GM12878 (cell line): ENCODE results near the gene SLC2A4. TPM values are rescaled to one million over a fixed set of nuclear protein-coding genes. Genes with fewer than 3 reads are reported as not detected.
A peak's percentile ranks its signal among the peaks of the same experiment; 100 is the strongest.

Experiments used
- ATF7 ChIP-seq: fragments of 450-650 bp; IDR thresholded peaks from 2 replicates; pipeline ENCODE4 v1.6.1; 2016; ENCODE audit warnings: low read depth, mild to moderate bottlenecking
- CHD1 ChIP-seq: IDR thresholded peaks from 2 replicates; pipeline ENCODE4 v1.6.1; 2012; ENCODE audit warnings: low read depth, low read length, improper control_type of control experiment
- CHD4 ChIP-seq: fragments of 200-600 bp; sonication (generic); IDR thresholded peaks from 2 replicates; pipeline ENCODE4 v1.6.1; 2016; ENCODE audit warnings: mild to moderate bottlenecking
- EED ChIP-seq: sonication (generic); IDR thresholded peaks from 2 replicates; pipeline ENCODE4 v1.6.1; 2016; ENCODE audit warnings: antibody characterized with exemption, low read depth
- FOXM1 ChIP-seq: IDR thresholded peaks from 2 replicates; pipeline ENCODE4 v1.6.1; 2012; ENCODE audit warnings: low read depth, mild to moderate bottlenecking, inconsistent platforms, low read length, moderate library complexity
- GABPA ChIP-seq: IDR thresholded peaks from 2 replicates; pipeline ENCODE4 v1.6.1; 2014; ENCODE audit warnings: antibody characterized with exemption, low read depth, mild to moderate bottlenecking, inconsistent platforms
- HDAC2 ChIP-seq: fragments of 200-600 bp; sonication (generic); IDR thresholded peaks from 2 replicates; pipeline ENCODE4 v1.6.1; 2017
- IKZF2 ChIP-seq, 2 experiments: fragments of 450-650 bp; IDR thresholded peaks; 2 replicates each; pipeline ENCODE4 v1.6.1; 2017; ENCODE audit warnings: mild to moderate bottlenecking in 2 of 2, moderate library complexity in 2 of 2
- JUNB ChIP-seq: IDR thresholded peaks from 2 replicates; pipeline ENCODE4 v1.6.1; 2016; ENCODE audit warnings: antibody characterized with exemption, mild to moderate bottlenecking
- KDM1A ChIP-seq: fragments of 200-600 bp; sonication (generic); IDR thresholded peaks from 2 replicates; pipeline ENCODE4 v1.6.1; 2016; ENCODE audit warnings: borderline replicate concordance
- MTA3 ChIP-seq: IDR thresholded peaks from 2 replicates; pipeline ENCODE4 v1.6.1; 2012; ENCODE audit warnings: low read length, inconsistent platforms, borderline replicate concordance
- NR2F1 ChIP-seq: fragments of 450-650 bp; conservative IDR thresholded peaks from 2 replicates; pipeline ENCODE4 v1.6.1; 2017; ENCODE audit warnings: mild to moderate bottlenecking
- RAD21 ChIP-seq: IDR thresholded peaks from 2 replicates; pipeline ENCODE4 v1.6.1; 2011; ENCODE audit warnings: mild to moderate bottlenecking, low read depth, low read length, moderate library complexity; ENCODE audit not compliant: insufficient read depth
- RB1 ChIP-seq: fragments of 450-650 bp; formaldehyde crosslinking; IDR thresholded peaks from 2 replicates; pipeline ENCODE4 v1.6.1; 2017; ENCODE audit warnings: mild to moderate bottlenecking, borderline replicate concordance
- SMC3 ChIP-seq: IDR thresholded peaks from 2 replicates; pipeline ENCODE4 v1.6.1; 2011; ENCODE audit warnings: low read length, improper control_type of control experiment, borderline replicate concordance
- TAF1 ChIP-seq: IDR thresholded peaks from 2 replicates; pipeline ENCODE4 v1.6.1; 2011; ENCODE audit warnings: mild to moderate bottlenecking, low read depth, low read length, borderline replicate concordance
- TARDBP ChIP-seq: IDR thresholded peaks from 2 replicates; pipeline ENCODE4 v1.6.1; 2016; ENCODE audit warnings: borderline replicate concordance
- TCF3 ChIP-seq: IDR thresholded peaks from 2 replicates; pipeline ENCODE4 v1.6.1; 2012; ENCODE audit warnings: low read depth, mild to moderate bottlenecking, low read length, borderline replicate concordance; ENCODE audit not compliant: insufficient read depth
- ZNF207 ChIP-seq: fragments of 450-650 bp; IDR thresholded peaks from 2 replicates; pipeline ENCODE4 v1.6.1; 2014; ENCODE audit warnings: antibody characterized with exemption, mild to moderate bottlenecking, borderline replicate concordance
- polyA plus RNA-seq, 11 experiments: library from polyadenylated mRNA; depleted of rRNA in 4 of 11; unstranded in 6 of 11; stranded (reverse) in 5 of 11; fragments of >200 nt; fragmentation: Nextera tagmentation in 4 of 11; fragmentation: Illumina TruSeq in 1 of 11; extraction: Ambion mirVana in 4 of 11; extraction: Trizol in 1 of 11; gene quantifications; 1 replicate in 1 of 11; 2 replicates in 10 of 11; pipeline versions ENCODE4 v1.2.1 to v1.2.3, GENCODE V29; 2011 to 2016; ENCODE audit warnings: inconsistent platforms in 2 of 11, missing spikeins in 2 of 11, low read depth in 1 of 11
- total RNA-seq, 4 experiments: library from RNA; depleted of rRNA in 3 of 4; stranded (reverse); fragments of >200 nt in 3 of 4; fragmentation: Illumina TruSeq in 1 of 4; extraction: Trizol in 1 of 4; gene quantifications; 2 replicates each; pipeline versions ENCODE4 v1.2.1 to v1.2.3, GENCODE V29; 2013 to 2021
- TF ChIP-seq, protein P1 (sequence below): fragments of 450-650 bp; conservative IDR thresholded peaks from 2 replicates; pipeline ENCODE4 v1.6.1; 2017; ENCODE audit warnings: mild to moderate bottlenecking, moderate library complexity
- TF ChIP-seq, protein P2 (sequence below): fragments of 150-350 bp; IDR thresholded peaks from 2 replicates; pipeline ENCODE4 v1.6.1; 2016; ENCODE audit warnings: low read depth, low read length
- TF ChIP-seq, protein P3 (sequence below): fragments of 450-650 bp; IDR thresholded peaks from 2 replicates; pipeline ENCODE4 v1.6.1; 2017; ENCODE audit warnings: low read depth, mild to moderate bottlenecking, moderate library complexity
- TF ChIP-seq, protein P4 (sequence below): IDR thresholded peaks from 2 replicates; pipeline ENCODE4 v1.6.1; 2012; ENCODE audit warnings: low read length, inconsistent platforms

The SLC2A4 gene
- total and polyA plus RNA-seq, 10 of the 15 experiments (the other 5 are each of a cell fraction or from before 2014, with no cell fraction given) = 0.03 to 0.23 (median 0.04) TPM; not detected in 4

DNA sequence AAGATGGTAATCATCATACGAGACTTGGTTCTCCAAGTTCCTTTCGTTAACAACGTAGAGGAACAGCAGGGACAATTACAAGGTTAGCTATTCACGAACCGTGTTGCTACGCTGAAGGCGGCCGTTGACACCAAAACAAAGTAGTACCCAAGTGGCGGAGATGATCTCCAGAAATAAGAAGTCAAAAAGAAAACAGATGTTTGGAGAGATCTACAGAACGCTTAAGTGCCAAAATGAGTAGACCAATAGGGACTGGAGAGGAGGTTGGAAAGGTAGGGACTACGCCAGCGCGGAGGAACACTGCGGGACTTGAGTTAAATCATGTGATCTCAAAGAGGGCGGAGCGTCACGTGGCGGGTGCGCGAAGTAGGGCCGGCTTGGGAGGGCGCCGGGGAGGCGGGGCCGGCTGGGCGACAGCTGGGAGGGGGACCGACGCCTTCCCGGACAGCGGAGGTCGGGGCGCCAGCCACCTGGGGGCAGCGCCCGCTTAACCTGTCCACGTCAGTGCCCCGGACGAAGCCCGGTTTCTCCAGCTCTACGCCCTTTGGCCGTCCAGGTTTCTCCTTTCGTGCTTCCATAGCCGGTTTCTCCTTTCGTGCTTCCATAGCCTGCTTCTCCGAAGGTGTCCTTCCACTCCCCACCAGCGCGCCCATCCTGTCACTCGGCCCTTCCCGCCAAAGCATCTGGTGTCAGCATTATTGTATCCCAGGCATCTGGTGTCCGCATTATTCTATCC is 38.6 kb upstream of the SLC2A4 start (continued):
- TF ChIP-seq, protein P1, sequence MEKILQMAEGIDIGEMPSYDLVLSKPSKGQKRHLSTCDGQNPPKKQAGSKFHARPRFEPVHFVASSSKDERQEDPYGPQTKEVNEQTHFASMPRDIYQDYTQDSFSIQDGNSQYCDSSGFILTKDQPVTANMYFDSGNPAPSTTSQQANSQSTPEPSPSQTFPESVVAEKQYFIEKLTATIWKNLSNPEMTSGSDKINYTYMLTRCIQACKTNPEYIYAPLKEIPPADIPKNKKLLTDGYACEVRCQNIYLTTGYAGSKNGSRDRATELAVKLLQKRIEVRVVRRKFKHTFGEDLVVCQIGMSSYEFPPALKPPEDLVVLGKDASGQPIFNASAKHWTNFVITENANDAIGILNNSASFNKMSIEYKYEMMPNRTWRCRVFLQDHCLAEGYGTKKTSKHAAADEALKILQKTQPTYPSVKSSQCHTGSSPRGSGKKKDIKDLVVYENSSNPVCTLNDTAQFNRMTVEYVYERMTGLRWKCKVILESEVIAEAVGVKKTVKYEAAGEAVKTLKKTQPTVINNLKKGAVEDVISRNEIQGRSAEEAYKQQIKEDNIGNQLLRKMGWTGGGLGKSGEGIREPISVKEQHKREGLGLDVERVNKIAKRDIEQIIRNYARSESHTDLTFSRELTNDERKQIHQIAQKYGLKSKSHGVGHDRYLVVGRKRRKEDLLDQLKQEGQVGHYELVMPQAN = peak; percentile 98
- TF ChIP-seq ZNF207 (0 out of 2 replicates have a peak, but pooled peaks have one; percentile 72), EED (no peak), RB1 (peak; percentile 93; the same call in 1 of the 2 replicates), SMC3 (no peak), CHD4 (no peak), CHD1 (no peak), KDM1A (no peak), MTA3 (peak; percentile 82; the same call in 1 of the 2 replicates), HDAC2 (no peak), NR2F1 (peak; percentile 47; the same call in 1 of the 2 replicates), FOXM1 (peak; percentile 77; the same call in 1 of the 2 replicates), TCF3 (peak; percentile 75), TARDBP (peak; percentile 98), ATF7 (peak; percentile 87), JUNB (no peak), IKZF2 (IDR thresholded peaks at IDR 0.05) (peak; percentile 45 to 57; a peak in 3 of 4 replicates), GABPA (peak; percentile 32; the same call in 1 of the 2 replicates), TAF1 (no peak), RAD21 (no peak)
- TF ChIP-seq, protein P2, sequence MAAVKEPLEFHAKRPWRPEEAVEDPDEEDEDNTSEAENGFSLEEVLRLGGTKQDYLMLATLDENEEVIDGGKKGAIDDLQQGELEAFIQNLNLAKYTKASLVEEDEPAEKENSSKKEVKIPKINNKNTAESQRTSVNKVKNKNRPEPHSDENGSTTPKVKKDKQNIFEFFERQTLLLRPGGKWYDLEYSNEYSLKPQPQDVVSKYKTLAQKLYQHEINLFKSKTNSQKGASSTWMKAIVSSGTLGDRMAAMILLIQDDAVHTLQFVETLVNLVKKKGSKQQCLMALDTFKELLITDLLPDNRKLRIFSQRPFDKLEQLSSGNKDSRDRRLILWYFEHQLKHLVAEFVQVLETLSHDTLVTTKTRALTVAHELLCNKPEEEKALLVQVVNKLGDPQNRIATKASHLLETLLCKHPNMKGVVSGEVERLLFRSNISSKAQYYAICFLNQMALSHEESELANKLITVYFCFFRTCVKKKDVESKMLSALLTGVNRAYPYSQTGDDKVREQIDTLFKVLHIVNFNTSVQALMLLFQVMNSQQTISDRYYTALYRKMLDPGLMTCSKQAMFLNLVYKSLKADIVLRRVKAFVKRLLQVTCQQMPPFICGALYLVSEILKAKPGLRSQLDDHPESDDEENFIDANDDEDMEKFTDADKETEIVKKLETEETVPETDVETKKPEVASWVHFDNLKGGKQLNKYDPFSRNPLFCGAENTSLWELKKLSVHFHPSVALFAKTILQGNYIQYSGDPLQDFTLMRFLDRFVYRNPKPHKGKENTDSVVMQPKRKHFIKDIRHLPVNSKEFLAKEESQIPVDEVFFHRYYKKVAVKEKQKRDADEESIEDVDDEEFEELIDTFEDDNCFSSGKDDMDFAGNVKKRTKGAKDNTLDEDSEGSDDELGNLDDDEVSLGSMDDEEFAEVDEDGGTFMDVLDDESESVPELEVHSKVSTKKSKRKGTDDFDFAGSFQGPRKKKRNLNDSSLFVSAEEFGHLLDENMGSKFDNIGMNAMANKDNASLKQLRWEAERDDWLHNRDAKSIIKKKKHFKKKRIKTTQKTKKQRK = no peak
- TF ChIP-seq, protein P3, sequence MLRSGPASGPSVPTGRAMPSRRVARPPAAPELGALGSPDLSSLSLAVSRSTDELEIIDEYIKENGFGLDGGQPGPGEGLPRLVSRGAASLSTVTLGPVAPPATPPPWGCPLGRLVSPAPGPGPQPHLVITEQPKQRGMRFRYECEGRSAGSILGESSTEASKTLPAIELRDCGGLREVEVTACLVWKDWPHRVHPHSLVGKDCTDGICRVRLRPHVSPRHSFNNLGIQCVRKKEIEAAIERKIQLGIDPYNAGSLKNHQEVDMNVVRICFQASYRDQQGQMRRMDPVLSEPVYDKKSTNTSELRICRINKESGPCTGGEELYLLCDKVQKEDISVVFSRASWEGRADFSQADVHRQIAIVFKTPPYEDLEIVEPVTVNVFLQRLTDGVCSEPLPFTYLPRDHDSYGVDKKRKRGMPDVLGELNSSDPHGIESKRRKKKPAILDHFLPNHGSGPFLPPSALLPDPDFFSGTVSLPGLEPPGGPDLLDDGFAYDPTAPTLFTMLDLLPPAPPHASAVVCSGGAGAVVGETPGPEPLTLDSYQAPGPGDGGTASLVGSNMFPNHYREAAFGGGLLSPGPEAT = peak; percentile 79
- TF ChIP-seq, protein P4, sequence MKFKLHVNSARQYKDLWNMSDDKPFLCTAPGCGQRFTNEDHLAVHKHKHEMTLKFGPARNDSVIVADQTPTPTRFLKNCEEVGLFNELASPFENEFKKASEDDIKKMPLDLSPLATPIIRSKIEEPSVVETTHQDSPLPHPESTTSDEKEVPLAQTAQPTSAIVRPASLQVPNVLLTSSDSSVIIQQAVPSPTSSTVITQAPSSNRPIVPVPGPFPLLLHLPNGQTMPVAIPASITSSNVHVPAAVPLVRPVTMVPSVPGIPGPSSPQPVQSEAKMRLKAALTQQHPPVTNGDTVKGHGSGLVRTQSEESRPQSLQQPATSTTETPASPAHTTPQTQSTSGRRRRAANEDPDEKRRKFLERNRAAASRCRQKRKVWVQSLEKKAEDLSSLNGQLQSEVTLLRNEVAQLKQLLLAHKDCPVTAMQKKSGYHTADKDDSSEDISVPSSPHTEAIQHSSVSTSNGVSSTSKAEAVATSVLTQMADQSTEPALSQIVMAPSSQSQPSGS = peak; percentile 78; the same call in 1 of the 2 replicates
